Hepatocyte (in vitro differentiated cells): ENCODE data around the gene DGAT2. TPM values are rescaled to one million over a fixed set of nuclear protein-coding genes. Genes with fewer than 3 reads are reported as not detected.

Experiments used
- DNase-seq: peaks from one replicate; pipeline ENCODE4 v3.0.0-alpha.2; 2016; ENCODE audit warnings: low spot score
- H2AFZ ChIP-seq: fragments of 200-600 bp; sonication (generic); 2 replicates; pipeline ENCODE4 v1.6.0; 2016; ENCODE audit warnings: antibody characterized with exemption, mild to moderate bottlenecking
- H3K27ac ChIP-seq: fragments of 200-600 bp; sonication (generic); 2 replicates; pipeline ENCODE4 v1.5.1; 2016; ENCODE audit warnings: mild to moderate bottlenecking
- H3K27me3 ChIP-seq: fragments of 200-600 bp; sonication (generic); 2 replicates; pipeline ENCODE4 v1.6.1; 2016
- H3K36me3 ChIP-seq: fragments of 200-600 bp; sonication (generic); replicated peaks from 2 replicates; pipeline ENCODE4 v1.5.1; 2016; ENCODE audit warnings: low read depth; ENCODE audit not compliant: insufficient read depth
- H3K4me1 ChIP-seq: fragments of 200-600 bp; sonication (generic); 2 replicates; pipeline ENCODE4 v1.5.1; 2016; ENCODE audit warnings: mild to moderate bottlenecking, moderate library complexity; ENCODE audit not compliant: insufficient read depth
- H3K4me2 ChIP-seq: fragments of 200-600 bp; sonication (generic); 2 replicates; pipeline ENCODE4 v1.6.0; 2016
- H3K4me3 ChIP-seq: fragments of 200-600 bp; sonication (generic); 2 replicates; pipeline ENCODE4 v1.5.1; 2016; ENCODE audit warnings: mild to moderate bottlenecking
- H3K79me2 ChIP-seq: fragments of 200-600 bp; sonication (generic); 2 replicates; pipeline ENCODE4 v1.6.0; 2017; ENCODE audit warnings: mild to moderate bottlenecking
- H3K9me2 ChIP-seq: fragments of 200-600 bp; sonication (generic); replicated peaks from 2 replicates; pipeline ENCODE4 v1.6.0; 2017; ENCODE audit warnings: mild to moderate bottlenecking; ENCODE audit not compliant: insufficient read depth
- H3K9me3 ChIP-seq: fragments of 200-600 bp; sonication (generic); 2 replicates; pipeline ENCODE4 v1.5.1; 2016; ENCODE audit warnings: low read depth, mild to moderate bottlenecking
- H4K20me1 ChIP-seq: fragments of 200-600 bp; sonication (generic); 2 replicates; pipeline ENCODE4 v1.6.0; 2016; ENCODE audit warnings: mild to moderate bottlenecking; ENCODE audit not compliant: insufficient read depth, poor library complexity, severe bottlenecking
- EZH2 ChIP-seq: fragments of 200-600 bp; sonication (generic); IDR thresholded peaks from 2 replicates; pipeline ENCODE4 v1.6.1; 2016; ENCODE audit warnings: antibody characterized with exemption, mild to moderate bottlenecking, borderline replicate concordance
- EZH2phosphoT487 ChIP-seq: fragments of 200-600 bp; sonication (generic); IDR thresholded peaks from one replicate; pipeline ENCODE4 v1.6.1; 2018; ENCODE audit warnings: antibody characterized with exemption, mild to moderate bottlenecking, low read depth, moderate library complexity; ENCODE audit not compliant: unreplicated experiment, severe bottlenecking
- WGBS: methylation state at CpG from one replicate; pipeline ENCODE4 v1.1.6; 2016; ENCODE audit warnings: low lambda C conversion rate; ENCODE audit errors: missing lambda C conversion rate; 5-methylcytosine and 5-hydroxymethylcytosine counted together
- polyA plus RNA-seq: library from polyadenylated mRNA; unstranded; fragments of >200 nt; fragmentation: Nextera tagmentation; extraction: Ambion mirVana; gene quantifications from 2 replicates; pipeline ENCODE4 v1.2.1, GENCODE V29; 2016
- total RNA-seq: library from RNA; depleted of rRNA; stranded (reverse); fragments of >200 nt; gene quantifications from 2 replicates; pipeline ENCODE4 v1.2.3, GENCODE V29; 2014
- TF ChIP-seq, protein P1 (sequence below): fragments of 200-600 bp; sonication (generic); IDR thresholded peaks from 2 replicates; pipeline ENCODE4 v1.5.1; 2016; ENCODE audit warnings: antibody characterized with exemption, mild to moderate bottlenecking; ENCODE audit not compliant: poor library complexity

DGAT2 gene
- total and polyA plus RNA-seq, 2 experiments from 2014 or later, result 55.6 to 60.5 TPM

DNA sequence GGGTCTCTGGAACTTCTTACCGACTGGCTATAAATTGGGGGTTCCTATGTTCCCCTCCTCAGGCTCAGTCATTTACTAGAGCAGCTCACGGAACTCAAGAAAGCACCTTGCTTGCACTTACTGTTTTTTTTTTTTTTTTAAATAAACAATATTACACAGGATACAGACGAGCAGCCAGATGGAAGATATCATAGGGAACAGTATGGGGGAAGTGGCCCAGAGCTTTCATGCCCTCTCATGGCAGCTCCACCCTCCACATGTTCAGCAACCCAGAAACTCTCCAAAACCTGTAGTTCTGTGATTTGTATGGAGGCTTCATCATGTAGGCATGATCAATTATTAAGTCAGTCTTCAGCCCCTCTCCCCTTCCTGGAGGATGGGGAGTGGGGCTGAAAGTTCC, 54.0 kb downstream of the DGAT2 start:
- Histone ChIP-seq H3K4me2 (no peak overlapping the region), H3K79me2 (peaks cover 94% of the 10 kb centered on the region)

DNA sequence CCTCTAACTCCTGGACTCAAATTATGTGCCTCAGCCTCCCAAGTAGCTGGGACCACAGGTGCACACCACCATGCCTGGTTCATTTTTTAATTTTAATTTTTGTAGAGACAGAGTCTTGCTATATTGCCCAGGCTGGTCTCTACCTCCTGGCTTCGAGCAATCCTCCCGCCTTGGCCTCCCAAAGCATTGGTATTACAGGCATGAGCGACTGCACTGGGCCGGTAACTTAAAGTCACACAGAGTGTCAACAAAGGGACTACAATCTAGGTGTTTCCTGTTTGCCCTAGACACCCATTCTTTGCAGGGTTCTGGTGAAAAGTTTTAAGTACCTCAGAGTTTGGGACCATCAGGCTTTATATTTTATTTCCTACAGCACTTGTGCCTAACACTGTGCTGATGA, 54.8 kb downstream of the DGAT2 start:
- no peak overlapping the region for H3K4me3 ChIP-seq
- 87% methylated on average over 4 of the region's 4 CpGs for WGBS
- H3K9me3 ChIP-seq, result no peaks in the 10 kb centered on the region
- H3K4me2 ChIP-seq, result no peak overlapping the region
- H3K9me2 ChIP-seq, result no peaks in the 10 kb centered on the region
- H2AFZ ChIP-seq, result no peak overlapping the region
- H4K20me1 ChIP-seq, result peaks cover 3% of the 10 kb centered on the region
- no peaks in the 10 kb centered on the region for H3K36me3 ChIP-seq
- no peaks in the 10 kb centered on the region for H3K27me3 ChIP-seq
- no peak for DNase-seq
- peaks cover 16% of the 10 kb centered on the region for H3K4me1 ChIP-seq
- TF ChIP-seq, protein P1, sequence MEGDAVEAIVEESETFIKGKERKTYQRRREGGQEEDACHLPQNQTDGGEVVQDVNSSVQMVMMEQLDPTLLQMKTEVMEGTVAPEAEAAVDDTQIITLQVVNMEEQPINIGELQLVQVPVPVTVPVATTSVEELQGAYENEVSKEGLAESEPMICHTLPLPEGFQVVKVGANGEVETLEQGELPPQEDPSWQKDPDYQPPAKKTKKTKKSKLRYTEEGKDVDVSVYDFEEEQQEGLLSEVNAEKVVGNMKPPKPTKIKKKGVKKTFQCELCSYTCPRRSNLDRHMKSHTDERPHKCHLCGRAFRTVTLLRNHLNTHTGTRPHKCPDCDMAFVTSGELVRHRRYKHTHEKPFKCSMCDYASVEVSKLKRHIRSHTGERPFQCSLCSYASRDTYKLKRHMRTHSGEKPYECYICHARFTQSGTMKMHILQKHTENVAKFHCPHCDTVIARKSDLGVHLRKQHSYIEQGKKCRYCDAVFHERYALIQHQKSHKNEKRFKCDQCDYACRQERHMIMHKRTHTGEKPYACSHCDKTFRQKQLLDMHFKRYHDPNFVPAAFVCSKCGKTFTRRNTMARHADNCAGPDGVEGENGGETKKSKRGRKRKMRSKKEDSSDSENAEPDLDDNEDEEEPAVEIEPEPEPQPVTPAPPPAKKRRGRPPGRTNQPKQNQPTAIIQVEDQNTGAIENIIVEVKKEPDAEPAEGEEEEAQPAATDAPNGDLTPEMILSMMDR, result no peak
- TF ChIP-seq EZH2phosphoT487 (no peak), EZH2 (no peak)
- peaks cover 94% of the 10 kb centered on the region for H3K79me2 ChIP-seq
- no peak overlapping the region for H3K27ac ChIP-seq

More for the DNA sequence above, 54.0 kb downstream of the DGAT2 start:
- H3K27ac ChIP-seq, result no peak overlapping the region
- H3K4me3 ChIP-seq, result no peak overlapping the region
- TF ChIP-seq EZH2phosphoT487 (no peak), EZH2 (no peak)
- TF ChIP-seq, protein P1, result no peak
- no peaks in the 10 kb centered on the region for H3K36me3 ChIP-seq
- H4K20me1 ChIP-seq, result peaks cover 3% of the 10 kb centered on the region
- H3K4me1 ChIP-seq, result peaks cover 17% of the 10 kb centered on the region
- no peaks in the 10 kb centered on the region for H3K9me3 ChIP-seq
- 67% methylated on average over 3 of the region's 3 CpGs for WGBS
- H3K9me2 ChIP-seq, result no peaks in the 10 kb centered on the region
- H2AFZ ChIP-seq, result no peak overlapping the region
- no peak for DNase-seq
- no peaks in the 10 kb centered on the region for H3K27me3 ChIP-seq

DNA sequence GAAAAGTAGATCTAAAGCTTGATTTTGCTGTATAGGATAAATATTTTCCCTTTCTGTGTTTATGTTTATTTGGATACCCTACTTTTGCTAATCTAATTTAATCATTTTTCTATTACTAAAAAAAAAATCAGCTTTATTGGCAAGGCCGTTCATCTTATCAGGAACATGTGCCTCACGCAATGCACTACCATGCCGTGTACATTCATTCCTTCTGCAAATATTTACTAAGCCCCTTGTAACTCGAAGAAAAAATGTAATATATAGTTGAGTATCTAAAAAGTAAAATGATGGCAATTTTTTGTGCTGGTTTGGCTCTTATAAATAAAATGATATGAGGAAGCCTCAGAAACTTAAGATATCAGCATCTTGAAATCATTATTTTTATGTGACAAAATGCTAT, 55.4 kb downstream of the DGAT2 start:
- no peaks in the 10 kb centered on the region for H3K27me3 ChIP-seq
- H3K36me3 ChIP-seq, result no peaks in the 10 kb centered on the region
- no peaks in the 10 kb centered on the region for H3K9me2 ChIP-seq
- no peaks in the 10 kb centered on the region for H3K9me3 ChIP-seq
- no peak overlapping the region for H2AFZ ChIP-seq
- WGBS, result 48% methylated on average over 4 of the region's 4 CpGs
- H3K4me2 ChIP-seq, result peak overlapping the region; percentile 20
- H3K27ac ChIP-seq, result peak overlapping the region; percentile 13
- H3K4me1 ChIP-seq, result peaks cover 16% of the 10 kb centered on the region
- DNase-seq, result no peak
- H3K4me3 ChIP-seq, result no peak overlapping the region
- H3K79me2 ChIP-seq, result peaks cover 93% of the 10 kb centered on the region
- no peak for TF ChIP-seq EZH2
- no peak for TF ChIP-seq EZH2phosphoT487
- H4K20me1 ChIP-seq, result peaks cover 3% of the 10 kb centered on the region

DNA sequence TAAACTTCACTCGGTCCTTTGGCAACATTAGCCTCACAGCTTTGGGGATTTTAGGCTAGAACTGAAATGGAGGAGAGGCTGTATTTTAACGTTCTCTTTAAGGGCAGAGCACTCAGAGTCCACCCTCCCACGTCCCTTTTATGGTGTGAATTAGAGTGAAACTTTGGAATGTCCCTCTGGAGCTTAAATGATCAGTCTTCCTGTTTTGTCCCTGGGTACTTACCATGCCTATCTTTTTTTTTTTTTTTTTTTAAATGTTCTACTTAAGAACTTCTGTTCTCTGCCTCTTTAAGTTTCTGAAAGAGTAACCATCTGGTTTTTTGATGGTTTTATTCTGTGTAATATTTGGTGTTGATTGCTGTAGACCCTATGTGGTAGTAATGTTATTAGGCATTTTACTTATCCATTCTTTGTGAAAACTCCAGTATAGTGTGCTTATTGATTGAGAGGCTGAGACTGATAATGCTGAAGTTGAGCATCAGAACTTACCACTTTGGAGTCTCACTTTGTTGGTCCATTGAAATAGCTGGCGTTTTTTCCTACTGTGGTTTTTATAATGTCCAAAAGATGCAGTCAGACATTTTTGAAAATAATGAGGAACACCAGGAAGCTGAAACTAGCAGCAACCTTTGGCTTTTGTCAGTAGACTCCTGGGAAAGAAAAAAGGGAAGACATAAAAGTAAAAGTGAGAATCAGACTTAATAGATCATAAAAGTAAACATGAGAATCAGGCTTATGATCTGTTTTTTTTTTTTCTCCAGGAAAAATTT, 58.1 kb downstream of the DGAT2 start:
- Histone ChIP-seq H3K36me3 (no peaks in the 10 kb centered on the region), H3K4me2 (no peak overlapping the region), H2AFZ (no peak overlapping the region), H3K4me3 (no peak overlapping the region), H3K27me3 (no peaks in the 10 kb centered on the region), H3K4me1 (peaks cover 16% of the 10 kb centered on the region), H3K79me2 (peaks cover 93% of the 10 kb centered on the region), H3K9me2 (no peaks in the 10 kb centered on the region), H3K27ac (peak overlapping the region; percentile 39), H3K9me3 (no peaks in the 10 kb centered on the region), H4K20me1 (peaks cover 3% of the 10 kb centered on the region)
- no peak for DNase-seq
- WGBS, result 51% methylated on average over 4 of the region's 4 CpGs
- no peak for TF ChIP-seq EZH2phosphoT487
- TF ChIP-seq, protein P1, result no peak
- TF ChIP-seq EZH2, result no peak
